T-helper 2 cell treated with Interferon-gamma antibody and Interleukin-4, amounts not matched to agents 5 μg/mL and 100 μg/mL, for 36 hours (primary cell): ENCODE results near the gene MCM7.

Experiments
- DNase-seq: peaks from one replicate; pipeline ENCODE4 v3.0.0; 2021; ENCODE audit warnings: low spot score
- H3K27ac Mint-ChIP-seq: one replicate; pipeline ENCODE4 v1.8.0; 2021; ENCODE audit warnings: mild to moderate bottlenecking, mixed read lengths
- H3K27me3 Mint-ChIP-seq: one replicate; pipeline ENCODE4 v1.8.0; 2021; ENCODE audit warnings: low read depth, mixed read lengths
- H3K36me3 Mint-ChIP-seq: one replicate; pipeline ENCODE4 v1.8.0; 2021; ENCODE audit warnings: low read depth, mixed read lengths
- H3K4me1 Mint-ChIP-seq: one replicate; pipeline ENCODE4 v1.8.0; 2021; ENCODE audit warnings: low read depth, mixed read lengths
- H3K4me3 Mint-ChIP-seq: one replicate; pipeline ENCODE4 v1.8.0; 2022; ENCODE audit warnings: mild to moderate bottlenecking, moderate library complexity, mixed read lengths
- H3K9me3 Mint-ChIP-seq: one replicate; pipeline ENCODE4 v1.8.0; 2021; ENCODE audit warnings: mixed read lengths

The MCM7 gene

GRCh38 chr7:100059251-100059739, 41.9 kb downstream of the MCM7 start:
- H3K27ac Mint-ChIP-seq: no peak overlapping the region
- DNase-seq: no peak
- no peak overlapping the region for H3K4me3 Mint-ChIP-seq
- no peaks in the 10 kb centered on the region for H3K4me1 Mint-ChIP-seq
- H3K9me3 Mint-ChIP-seq: no peaks in the 10 kb centered on the region
- H3K36me3 Mint-ChIP-seq: peaks cover 17% of the 10 kb centered on the region
- H3K27me3 Mint-ChIP-seq: no peaks in the 10 kb centered on the region

GRCh38 chr7:100057006-100057405, 44.2 kb downstream of the MCM7 start:
- H3K4me1 Mint-ChIP-seq: no peaks in the 10 kb centered on the region
- no peaks in the 10 kb centered on the region for H3K9me3 Mint-ChIP-seq
- H3K27me3 Mint-ChIP-seq: no peaks in the 10 kb centered on the region
- no peak for DNase-seq
- H3K27ac Mint-ChIP-seq: no peak overlapping the region
- H3K4me3 Mint-ChIP-seq: no peak overlapping the region
- peaks cover 12% of the 10 kb centered on the region for H3K36me3 Mint-ChIP-seq

GRCh38 chr7:100053215-100053614, 48.0 kb downstream of the MCM7 start:
- Mint-ChIP-seq H3K27ac (no peak overlapping the region), H3K9me3 (no peaks in the 10 kb centered on the region), H3K36me3 (peaks cover 4% of the 10 kb centered on the region), H3K27me3 (no peaks in the 10 kb centered on the region), H3K4me3 (no peak overlapping the region), H3K4me1 (peaks cover 11% of the 10 kb centered on the region)
- peak; percentile 6 for DNase-seq

DNA sequence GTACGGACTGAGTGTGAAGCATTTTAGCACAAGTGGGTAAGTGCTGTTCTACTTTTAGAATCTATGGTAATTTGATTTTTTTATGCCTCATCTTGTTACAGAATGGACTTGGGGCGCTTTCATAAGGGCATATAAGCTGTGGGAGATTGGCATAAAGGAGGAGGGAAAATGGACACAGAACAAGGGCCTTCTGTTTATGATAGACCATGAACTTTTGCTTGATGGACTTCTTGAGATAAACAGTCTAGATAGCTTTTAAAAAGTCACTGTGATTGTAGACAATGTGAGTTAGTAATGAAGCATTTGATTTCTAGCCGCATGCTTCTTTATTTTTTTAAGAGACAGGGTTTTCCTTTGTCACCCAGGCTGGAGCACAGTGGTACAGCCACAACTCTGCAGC, 49.6 kb downstream of the MCM7 start:
- Mint-ChIP-seq H3K4me1 (peaks cover 11% of the 10 kb centered on the region), H3K4me3 (peak overlapping the region; percentile 1), H3K27ac (no peak overlapping the region), H3K36me3 (peaks cover 2% of the 10 kb centered on the region), H3K27me3 (no peaks in the 10 kb centered on the region), H3K9me3 (no peaks in the 10 kb centered on the region)
- no peak for DNase-seq

- H3K27me3 Mint-ChIP-seq: no peaks in the 10 kb centered on the region
- peak within 1 kb of the TSS; percentile 91 for H3K27ac Mint-ChIP-seq
- H3K4me1 Mint-ChIP-seq: peaks cover 13% of the 10 kb centered on the region
- no peaks in the 10 kb centered on the region for H3K9me3 Mint-ChIP-seq
- DNase-seq: peak; percentile 86
- peaks cover 2% of the 10 kb centered on the region for H3K36me3 Mint-ChIP-seq
- H3K4me3 Mint-ChIP-seq: peak within 1 kb of the TSS; percentile 88
Measured at GRCh38 chr7:100049441-100050291, 51.5 kb downstream of the MCM7 start, which contains the start of gene ZSCAN21. Gene ZSCAN21 (plus strand): TSS chr7:100049774. CDS start chr7:100057007, 7,233 bp downstream.

DNA sequence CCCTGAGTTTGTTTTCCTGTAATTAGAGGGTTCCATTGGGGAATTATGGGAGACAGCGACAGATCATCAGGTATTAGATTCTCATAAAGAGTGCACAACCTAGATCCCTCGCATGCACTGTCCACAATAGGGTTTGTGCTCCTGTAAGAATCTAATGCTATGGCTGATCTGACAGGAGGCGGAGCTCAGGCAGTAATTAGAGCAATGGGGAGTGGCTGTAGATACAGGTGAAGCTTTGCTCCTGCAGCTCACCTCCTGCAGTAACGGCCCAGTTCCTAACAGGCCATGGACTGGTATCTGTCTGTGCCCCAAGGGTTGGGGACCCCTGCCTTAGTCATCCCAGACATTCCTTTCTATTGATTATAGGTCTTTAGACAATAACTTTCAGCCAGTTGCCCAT, 52.5 kb downstream of the MCM7 start:
- H3K36me3 Mint-ChIP-seq: peaks cover 2% of the 10 kb centered on the region
- no peaks in the 10 kb centered on the region for H3K27me3 Mint-ChIP-seq
- H3K4me3 Mint-ChIP-seq: peak overlapping the region; percentile 67
- no peak for DNase-seq
- no peaks in the 10 kb centered on the region for H3K9me3 Mint-ChIP-seq
- peak overlapping the region; percentile 52 for H3K27ac Mint-ChIP-seq
- peaks cover 14% of the 10 kb centered on the region for H3K4me1 Mint-ChIP-seq

GRCh38 chr7:100044718-100045117, 56.5 kb downstream of the MCM7 start:
- no peak for DNase-seq
- H3K4me3 Mint-ChIP-seq: no peak overlapping the region
- H3K4me1 Mint-ChIP-seq: peaks cover 17% of the 10 kb centered on the region
- no peaks in the 10 kb centered on the region for H3K36me3 Mint-ChIP-seq
- H3K27me3 Mint-ChIP-seq: no peaks in the 10 kb centered on the region
- H3K27ac Mint-ChIP-seq: no peak overlapping the region
- no peaks in the 10 kb centered on the region for H3K9me3 Mint-ChIP-seq
